CD1c-positive myeloid dendritic cell (primary cell): ENCODE results near the gene GXYLT1.
"Not testable (repeated sequence)": the region's sequence is repeated elsewhere in the genome, so short reads cannot be mapped to it uniquely, and the experiment has no call there.

Source experiments
- DNase-seq: peaks from one replicate; pipeline ENCODE4 v3.0.0-alpha.2; 2016; ENCODE audit errors: extremely low spot score

The GXYLT1 gene

GRCh38 chr12:42144408-42145196 lies at the start of gene GXYLT1:
Gene GXYLT1, minus strand, starts transcription at chr12:42144874. Its CDS starts 228 bp downstream, at chr12:42144646.
- DNase-seq, result peak; percentile 98

- no peak for DNase-seq
Measured at GRCh38 chr12:42192686-42193085, 48.0 kb upstream of the GXYLT1 start.

- DNase-seq, result no peak
Measured at GRCh38 chr12:42192258-42192657, 47.6 kb upstream of the GXYLT1 start.

- DNase-seq, result no peak
Measured at GRCh38 chr12:42190376-42190775, 45.7 kb upstream of the GXYLT1 start.

- not testable (repeated sequence) for DNase-seq
Measured at GRCh38 chr12:42188275-42188674, 43.6 kb upstream of the GXYLT1 start.

- no peak for DNase-seq
Measured at GRCh38 chr12:42187799-42188198, 43.1 kb upstream of the GXYLT1 start.

- peak; percentile 46 for DNase-seq
Measured at GRCh38 chr12:42186793-42187192, 42.1 kb upstream of the GXYLT1 start.

GRCh38 chr12:42182394-42182793 lies 37.7 kb upstream of the GXYLT1 start:
- no peak for DNase-seq

GRCh38 chr12:42180990-42181596 lies 36.4 kb upstream of the GXYLT1 start:
- DNase-seq, result no peak

- DNase-seq, result no peak
Measured at GRCh38 chr12:42178101-42178500, 33.4 kb upstream of the GXYLT1 start.

- no peak for DNase-seq
Measured at GRCh38 chr12:42174978-42175377, 30.3 kb upstream of the GXYLT1 start.

GRCh38 chr12:42173961-42174521 lies 29.4 kb upstream of the GXYLT1 start:
- no peak for DNase-seq

- DNase-seq, result peak; percentile 31
Measured at GRCh38 chr12:42172441-42173210, 28.0 kb upstream of the GXYLT1 start.

- no peak for DNase-seq
Measured at GRCh38 chr12:42167711-42168110, 23.0 kb upstream of the GXYLT1 start.

GRCh38 chr12:42166501-42166900 lies 21.8 kb upstream of the GXYLT1 start:
- no peak for DNase-seq

- DNase-seq, result no peak
Measured at GRCh38 chr12:42163913-42164312, 19.2 kb upstream of the GXYLT1 start.

GRCh38 chr12:42162965-42163364 lies 18.3 kb upstream of the GXYLT1 start:
- DNase-seq, result no peak

GRCh38 chr12:42162193-42162592 lies 17.5 kb upstream of the GXYLT1 start:
- DNase-seq, result no peak

GRCh38 chr12:42161529-42161928 lies 16.9 kb upstream of the GXYLT1 start:
- no peak for DNase-seq

- no peak for DNase-seq
Measured at GRCh38 chr12:42156232-42156631, 11.6 kb upstream of the GXYLT1 start.

GRCh38 chr12:42145552-42146215 lies 1.0 kb upstream of the GXYLT1 start:
- DNase-seq, result no peak

- DNase-seq, result no peak
Measured at GRCh38 chr12:42145197-42145549, 499 bp upstream of the GXYLT1 start.
